GM18507 (cell line): ENCODE measurements around the gene SETMAR.
"Not testable (repeated sequence)": the region's sequence is repeated elsewhere in the genome, so short reads cannot be mapped to it uniquely, and the experiment has no call there.

Experiments
- DNase-seq: peaks from one replicate; pipeline ENCODE4 v3.0.0; 2011; ENCODE audit warnings: low read depth; ENCODE audit not compliant: insufficient read length; ENCODE audit errors: extremely low spot score
- FAIRE-seq: peaks from 2 replicates; lab custom pipeline; 2011; peaks lifted over from hg19 to GRCh38; lab: Jason Lieb, UNC

Gene SETMAR

DNA sequence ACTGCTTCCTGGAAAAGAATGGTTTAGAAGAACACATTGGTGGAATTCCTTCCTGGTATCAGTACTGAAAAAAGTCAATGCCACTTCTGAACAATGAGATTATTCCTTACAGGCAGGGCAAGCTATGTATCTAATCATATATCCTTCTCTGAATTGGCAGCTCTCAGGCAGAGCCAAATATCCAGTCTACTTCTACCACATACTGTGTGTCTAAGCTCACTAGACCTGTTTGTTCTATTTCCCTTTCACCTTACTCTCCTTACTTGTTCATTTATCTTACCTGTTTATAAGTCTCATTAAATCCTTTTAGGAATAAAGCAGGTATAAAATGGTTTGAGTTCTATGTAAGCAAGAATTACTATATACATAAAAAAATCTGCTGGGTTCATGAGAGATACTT, 8.3 kb downstream of the SETMAR start:
- no peak for FAIRE-seq
- DNase-seq = no peak

DNA sequence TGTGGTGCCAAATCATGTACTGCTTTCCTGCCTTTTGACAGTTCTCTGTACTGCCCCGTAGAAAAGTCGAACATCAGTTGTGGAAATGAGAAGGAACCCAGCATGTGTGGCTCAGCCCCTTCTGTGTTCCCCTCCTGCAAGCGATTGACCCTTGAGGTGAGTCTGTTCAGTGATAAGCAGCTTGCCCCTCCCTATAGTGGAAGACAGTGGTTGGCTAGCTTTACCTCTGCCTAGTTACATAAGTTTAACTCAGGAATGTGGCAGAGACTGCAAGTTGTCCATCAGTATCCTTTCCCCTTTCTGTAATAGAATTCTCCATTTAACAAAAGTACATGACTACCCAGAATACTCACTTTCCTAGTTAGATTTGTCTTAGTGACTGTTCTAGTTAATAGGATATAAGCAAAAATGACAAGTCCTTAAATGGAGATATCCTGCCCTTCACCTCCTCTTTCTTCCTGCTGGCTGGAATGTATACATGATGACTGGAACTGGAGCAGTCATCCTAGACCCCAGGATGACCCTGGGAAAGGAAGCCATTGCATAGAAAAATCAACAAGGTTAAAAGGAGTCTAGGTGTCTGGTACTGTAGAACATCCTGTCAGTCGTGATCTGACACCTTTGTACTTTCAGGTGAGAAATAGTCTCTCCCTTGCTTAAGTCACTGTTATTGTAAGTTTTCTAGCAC, 10.6 kb downstream of the SETMAR start:
- DNase-seq (no peak), FAIRE-seq (no peak)

DNA sequence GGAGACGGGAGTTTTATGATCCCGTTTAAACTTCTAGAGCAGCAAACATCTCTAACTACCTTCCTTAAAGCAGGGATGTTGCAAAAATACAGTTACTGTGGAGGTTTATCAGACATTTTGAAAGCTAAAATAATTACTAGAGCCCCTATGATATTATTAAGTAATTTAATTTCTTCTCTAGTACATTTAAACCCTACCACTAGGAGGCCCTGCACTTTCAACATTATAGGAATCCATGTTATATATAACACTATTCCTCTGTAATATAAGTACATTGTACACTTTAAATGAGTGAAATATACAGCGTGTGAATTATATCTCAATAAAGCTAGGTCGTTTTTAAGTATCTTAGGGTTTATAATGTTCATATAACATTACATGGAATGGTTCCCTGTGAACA, 11.5 kb downstream of the SETMAR start:
- DNase-seq (no peak), FAIRE-seq (no peak)

DNA sequence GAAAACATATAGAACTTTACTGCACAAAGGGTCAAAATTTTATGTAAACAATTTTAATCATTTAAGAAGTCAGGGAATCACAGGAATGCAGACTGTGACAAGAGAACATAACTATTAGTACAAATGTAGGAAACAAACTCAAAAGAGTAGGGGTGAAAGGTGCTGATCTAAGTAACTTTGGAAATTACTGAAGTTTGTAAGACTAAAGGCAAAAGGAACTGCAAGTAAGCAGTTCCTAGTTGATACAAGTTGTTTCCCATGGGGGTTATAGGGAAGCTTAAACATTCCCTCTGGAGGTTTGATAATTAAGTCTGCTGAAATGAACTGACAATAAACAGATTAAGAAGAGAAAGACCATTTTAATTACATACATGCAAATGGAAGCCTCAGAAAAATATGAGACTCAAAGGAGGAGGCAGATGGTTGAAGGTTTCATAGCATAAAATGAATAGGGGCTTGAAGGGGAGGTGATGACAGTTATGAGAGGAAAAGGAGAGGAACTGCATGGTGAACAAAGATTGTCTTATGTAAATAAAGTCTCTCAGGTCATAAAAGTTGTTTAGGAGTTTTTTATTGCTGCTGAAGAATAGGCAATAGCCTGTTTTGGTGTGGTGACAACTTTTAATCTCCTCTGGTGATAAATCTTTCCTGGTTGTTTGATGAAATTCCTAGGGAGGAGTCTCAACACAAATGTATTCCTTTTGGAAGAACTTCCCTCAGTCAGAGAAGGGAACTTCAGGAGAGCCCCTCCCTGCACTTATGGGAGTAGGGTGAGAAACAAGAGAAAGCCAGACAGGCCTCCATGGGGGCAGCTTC, 17.1 kb downstream of the SETMAR start:
- FAIRE-seq (no peak), DNase-seq (no peak)

DNA sequence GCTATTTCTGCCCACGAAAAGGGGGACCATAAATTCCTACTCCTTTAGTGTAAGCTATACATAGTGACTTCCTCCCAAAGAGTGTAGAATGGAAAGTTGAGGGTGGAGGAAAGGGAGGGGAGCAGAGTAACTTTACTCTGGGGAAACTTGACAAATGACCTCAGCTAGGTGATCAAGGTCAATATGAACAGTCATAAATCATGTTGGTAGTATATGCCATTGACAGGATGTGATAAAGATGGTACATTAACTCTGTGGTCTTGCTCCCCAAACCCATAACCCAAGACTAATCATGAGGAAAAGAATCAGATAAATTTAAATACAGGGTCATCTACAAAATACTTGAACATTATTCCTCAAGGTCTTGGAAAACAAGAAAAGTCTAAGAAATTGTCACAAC, 18.6 kb downstream of the SETMAR start:
- FAIRE-seq (no peak), DNase-seq (no peak)

DNA sequence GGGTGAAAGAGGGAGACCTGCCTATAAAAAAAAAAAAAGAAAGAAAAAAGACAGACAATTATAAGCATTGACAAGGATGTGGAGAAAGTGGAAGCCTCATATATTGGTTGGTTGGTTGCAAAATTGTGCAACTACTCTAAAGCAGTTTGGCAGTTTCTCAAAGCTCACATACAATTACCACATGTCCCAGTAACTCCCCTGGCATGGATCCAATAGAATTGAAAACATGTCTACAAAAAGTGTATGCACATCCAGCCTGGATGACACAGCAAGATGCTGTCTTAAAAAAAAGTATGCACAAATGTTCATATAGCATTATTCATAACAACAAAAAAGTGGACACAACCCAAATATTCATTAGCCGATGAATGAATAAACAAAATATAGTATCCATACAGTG, 19.5 kb downstream of the SETMAR start:
- FAIRE-seq (no peak), DNase-seq (no peak)

DNA sequence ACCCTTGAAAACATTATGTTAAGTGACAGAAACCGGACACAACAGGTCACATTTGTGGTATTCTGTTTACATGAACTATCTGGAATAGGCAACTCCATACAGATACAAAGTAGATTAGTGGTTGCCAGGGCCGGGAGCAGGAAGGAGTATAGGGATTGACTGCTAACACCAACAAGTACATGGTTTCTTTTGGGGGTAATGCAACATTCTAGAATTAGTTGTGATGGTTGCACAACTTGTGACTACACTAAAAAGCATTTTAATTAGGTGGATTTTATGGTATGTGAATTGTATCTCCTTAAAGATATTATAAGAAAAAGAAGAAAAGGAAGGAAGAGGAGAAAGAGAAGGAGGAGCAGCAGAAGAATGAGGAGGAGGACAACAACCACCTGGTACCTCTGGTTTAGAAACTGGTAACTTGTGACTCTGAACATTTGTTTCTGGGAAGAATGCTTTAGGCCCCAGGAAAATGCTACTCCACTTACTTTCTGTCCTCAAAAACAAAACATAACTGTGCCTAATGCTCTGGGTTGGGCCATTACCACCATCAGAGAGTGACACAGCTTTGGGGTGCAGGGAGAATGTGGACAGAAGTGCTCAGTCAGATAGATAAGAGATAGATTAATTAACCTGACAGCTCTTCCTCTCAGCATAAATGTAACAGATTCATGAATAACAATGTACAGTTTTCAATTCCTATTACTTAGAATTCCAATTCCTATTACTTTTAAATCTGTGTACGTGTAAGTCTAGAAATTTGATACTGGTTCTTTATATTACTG, 20.3 kb downstream of the SETMAR start:
- FAIRE-seq = no peak
- DNase-seq = no peak

DNA sequence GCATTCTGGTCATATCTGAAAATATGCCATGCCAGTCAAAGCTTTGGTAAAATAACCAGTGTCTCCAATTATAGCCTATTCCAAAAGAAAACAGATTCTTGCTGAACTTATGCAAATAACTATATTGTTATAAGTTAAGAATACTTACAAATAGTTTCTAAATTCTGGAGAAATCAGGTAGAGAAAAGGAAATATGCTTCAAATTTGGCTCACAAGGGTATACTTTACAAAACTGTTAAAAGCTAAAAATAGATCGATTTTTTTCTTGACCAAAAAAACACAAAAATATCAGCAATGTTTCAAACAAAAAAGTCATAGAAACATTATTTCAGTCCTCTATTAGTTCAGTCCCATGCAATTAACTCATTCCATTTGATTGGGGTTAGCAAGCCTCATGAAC, 23.7 kb downstream of the SETMAR start:
- FAIRE-seq (no peak), DNase-seq (no peak)

DNA sequence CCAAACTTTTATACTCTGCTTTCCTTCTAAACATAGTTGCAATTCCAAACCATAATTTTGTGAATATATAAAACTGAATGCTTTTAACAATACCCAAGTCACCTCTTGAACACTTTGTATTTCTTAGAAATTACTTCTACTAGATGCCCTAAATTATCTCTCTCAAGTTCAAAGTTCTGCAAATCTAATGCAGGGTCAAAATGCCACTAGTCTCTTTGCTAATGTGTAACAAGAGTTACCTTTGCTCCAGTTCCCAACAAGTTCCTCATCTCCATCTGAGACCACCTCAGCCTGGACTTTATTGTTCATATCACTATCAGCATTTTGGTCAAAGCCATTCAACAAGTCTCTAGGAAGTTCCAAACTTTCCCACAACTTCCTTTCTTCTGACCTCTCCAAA, 26.6 kb downstream of the SETMAR start:
- not testable (repeated sequence) for FAIRE-seq, DNase-seq

DNA sequence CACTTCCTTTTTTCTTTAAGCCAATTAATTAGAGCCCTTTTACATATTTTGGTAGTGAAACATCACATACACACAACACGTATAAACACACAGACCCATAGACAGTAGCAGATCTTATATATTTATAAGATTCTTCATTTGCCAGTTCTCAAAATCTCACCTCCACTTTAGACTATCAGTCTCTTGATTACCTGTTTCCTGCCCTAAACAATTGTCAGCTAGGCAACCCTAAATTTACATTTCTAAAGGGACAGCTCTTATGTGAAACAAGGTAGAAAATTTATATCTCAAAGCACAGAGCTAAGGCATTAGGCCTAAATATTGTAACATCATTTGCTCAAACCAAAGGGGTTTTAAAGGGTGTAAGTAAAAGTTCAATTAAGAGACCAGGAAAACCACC, 28.9 kb downstream of the SETMAR start:
- FAIRE-seq (no peak), DNase-seq (no peak)

DNA sequence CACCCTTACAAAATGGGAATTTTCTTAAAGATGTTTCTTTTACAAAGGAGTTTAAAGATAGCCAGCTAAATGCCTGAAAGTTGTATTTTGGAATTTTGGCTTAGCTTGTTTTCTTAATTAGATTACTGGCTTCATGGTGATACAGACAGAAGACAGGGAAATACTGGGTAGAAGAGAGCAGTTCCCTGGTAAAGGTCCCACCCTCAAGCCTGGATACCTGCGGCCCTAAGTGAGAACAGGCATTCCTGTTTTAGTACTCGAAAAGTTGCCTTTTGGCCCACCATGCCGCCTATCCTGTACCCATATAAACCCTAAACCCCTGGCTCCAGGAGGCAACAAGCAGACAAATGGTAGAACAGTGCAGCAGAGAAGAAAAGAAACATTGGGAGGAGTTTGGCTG, 29.4 kb downstream of the SETMAR start:
- FAIRE-seq = no peak
- DNase-seq = no peak

DNA sequence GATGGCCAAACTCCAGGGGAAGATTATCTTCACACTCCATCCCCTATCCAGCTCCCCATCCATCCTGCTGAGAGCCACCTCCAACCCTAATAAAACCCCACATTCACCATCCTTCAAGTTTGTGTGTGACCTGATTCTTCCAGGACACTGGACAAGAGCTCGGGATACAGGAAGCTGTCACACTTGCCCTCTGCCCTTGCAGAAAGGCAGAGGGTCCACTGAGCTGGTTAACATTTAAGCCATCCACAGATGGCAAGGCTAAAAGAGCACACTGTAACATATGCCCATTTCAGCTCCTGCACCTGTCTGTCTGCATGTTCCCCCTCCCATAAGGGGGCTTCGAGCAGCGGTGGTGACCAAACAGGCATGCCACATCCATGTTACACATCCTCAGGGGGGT, 29.8 kb downstream of the SETMAR start:
- FAIRE-seq (no peak), DNase-seq (no peak)

DNA sequence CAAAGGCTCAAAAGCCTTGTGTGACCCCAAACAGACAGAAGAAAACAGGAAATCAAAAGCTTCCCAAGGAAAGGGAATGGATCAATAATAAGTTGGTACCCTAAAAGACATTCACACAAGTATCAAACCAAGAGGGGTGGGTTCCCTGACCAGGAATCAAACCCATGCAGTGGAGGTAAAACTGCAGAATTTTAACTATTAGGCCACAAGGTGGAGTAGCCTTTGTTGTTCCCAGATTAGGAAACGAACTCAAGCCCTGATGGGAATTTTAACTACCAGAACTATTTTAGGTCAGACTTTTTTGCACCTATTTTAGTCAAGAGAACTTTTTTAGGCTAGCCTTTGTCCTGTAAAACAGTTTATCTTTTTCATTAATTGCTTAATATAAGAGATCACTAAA, 31.4 kb downstream of the SETMAR start:
- no peak for FAIRE-seq
- DNase-seq = no peak

DNA sequence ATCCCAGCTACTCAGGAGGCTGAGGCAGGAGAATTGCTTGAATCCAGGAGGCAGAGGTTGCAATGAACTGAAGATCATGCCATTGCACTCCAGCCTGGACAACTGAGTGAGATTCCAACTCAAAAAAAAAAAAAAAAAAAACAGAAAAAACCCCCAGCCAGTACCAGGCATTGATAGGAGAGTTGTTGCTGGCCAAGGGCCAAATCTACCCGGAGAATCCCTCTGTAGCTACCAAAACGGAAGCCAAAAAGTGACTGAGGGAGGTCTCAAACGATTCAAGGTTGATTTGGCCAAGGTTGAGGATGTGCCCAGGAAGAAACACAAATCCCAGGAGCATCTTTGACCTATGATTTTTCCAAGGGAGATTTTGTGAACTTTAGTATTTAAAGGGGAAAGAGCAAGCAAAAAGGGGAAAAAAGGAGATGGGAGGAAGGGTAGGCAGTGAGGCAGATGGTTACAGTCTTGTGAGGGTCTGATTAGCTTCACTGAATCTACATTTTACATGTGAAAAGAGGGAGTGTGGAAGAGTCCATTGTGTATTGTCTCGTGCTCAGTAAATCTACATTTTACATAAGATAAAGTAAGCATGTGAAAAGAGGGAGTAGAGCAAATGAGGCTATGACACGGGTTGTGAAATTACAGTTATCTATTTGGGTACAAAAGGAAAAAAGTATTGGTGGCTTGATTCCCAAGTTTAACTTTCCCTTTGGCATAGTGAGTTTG, 32.8 kb downstream of the SETMAR start:
- no peak for FAIRE-seq
- no peak for DNase-seq

DNA sequence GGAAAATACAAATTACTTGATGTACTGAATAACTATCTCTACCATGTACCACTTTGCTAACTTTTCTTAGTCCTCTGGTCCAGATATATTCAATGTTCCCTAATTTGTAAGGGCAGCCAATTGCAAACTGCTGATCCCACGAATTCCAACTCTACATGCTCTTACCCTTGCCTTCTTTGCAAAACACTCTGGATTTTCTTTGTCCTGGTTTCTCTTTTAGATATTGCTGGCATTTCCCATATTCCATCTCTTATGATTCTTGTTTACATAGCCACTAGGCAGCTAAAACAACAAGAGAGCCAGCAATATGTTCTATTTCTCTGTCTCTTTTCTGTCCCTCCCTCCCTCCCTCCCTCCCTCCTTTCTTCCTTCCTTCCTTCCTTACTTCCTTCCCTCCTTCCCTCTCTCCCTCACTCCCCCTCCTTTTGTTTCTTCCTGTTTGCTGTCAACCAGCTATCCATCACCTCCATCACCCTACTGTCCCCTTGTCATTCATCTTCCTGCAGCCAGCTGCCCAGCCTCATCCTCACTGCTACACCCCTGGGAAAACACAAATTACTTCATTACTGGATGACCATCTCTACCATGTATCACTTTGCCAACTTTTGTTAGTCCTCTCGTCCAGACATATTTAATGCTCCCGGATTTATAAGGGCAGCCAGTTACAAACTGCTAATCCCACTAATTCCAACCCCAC, 33.8 kb downstream of the SETMAR start:
- DNase-seq (no peak), FAIRE-seq (no peak)

DNA sequence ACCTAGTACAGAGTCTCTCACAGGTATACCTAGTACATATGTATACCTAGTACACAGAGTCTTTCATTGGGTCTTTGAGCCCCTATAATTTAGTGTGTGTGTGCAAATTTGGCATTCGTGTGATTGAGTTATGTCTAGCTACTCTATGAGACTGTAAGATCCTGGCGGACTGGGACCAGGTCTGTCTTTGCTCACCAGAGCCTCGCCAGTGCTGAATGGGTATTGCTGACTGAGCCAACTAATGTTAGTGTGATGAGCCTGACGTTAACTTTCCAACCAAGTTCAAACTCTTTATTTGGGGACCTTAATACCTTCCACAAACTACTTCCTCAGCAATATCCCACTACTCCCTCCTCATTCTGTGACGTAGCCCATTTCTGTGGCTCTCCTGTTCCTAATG, 35.6 kb downstream of the SETMAR start:
- DNase-seq = no peak
- no peak for FAIRE-seq

DNA sequence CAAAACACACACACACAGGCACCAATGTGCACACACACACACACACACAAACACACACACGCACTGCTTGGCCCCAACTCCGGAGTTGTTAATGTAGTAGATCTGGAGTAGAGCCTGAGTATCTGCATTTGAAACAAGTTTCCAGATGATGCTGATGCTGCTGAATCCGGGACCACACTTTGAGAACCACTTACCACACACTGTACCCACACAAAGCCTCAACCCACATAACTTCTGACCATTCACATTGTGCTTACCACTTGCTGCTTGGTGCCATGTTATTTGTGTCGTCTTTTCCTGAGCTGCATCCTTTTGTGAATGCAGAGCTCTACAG, 36.9 kb downstream of the SETMAR start:
- no peak for FAIRE-seq
- no peak for DNase-seq

DNA sequence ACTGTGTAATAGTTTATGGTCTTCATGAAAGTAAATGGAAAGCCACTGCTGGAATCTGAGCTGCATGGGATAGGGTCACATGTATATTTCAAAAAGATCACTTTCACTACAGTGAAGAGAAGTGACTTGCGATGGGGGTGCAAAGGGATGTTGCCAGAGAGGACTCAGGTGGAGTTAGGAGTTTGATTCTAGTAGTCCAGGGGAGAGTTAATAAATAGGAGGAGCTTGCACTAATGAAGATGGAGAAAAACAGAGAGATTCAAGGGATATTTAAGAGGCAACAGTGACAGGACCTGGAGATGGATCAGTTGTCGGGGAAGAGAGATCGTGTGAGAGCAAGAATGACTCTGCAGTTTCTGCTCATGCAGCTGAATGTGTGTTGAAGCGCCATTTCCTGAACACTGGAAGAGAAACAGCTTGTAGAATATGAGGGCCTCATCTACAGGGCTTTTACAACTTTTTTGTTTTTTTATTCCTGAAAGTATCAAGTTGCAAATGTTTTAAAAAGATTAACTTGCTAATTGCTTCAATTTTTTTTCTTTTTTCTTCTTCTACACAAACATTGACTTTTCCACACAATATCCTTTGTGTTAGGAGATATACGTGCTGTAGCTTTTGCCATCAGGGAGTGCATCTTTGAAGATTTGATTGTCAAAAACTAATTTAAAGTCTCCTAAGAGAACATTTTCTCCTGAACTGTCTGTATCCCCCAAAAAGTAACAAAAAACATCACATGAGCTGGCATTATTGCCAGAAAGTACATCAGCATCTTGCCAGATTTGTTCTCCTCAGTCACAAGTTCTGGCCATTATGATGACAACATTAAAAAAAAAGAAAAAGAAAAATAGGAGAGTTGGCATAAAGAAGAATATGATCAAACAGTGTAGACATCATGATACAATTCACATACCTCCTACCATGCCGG, 37.5 kb downstream of the SETMAR start:
- FAIRE-seq (no peak), DNase-seq (no peak)

DNA sequence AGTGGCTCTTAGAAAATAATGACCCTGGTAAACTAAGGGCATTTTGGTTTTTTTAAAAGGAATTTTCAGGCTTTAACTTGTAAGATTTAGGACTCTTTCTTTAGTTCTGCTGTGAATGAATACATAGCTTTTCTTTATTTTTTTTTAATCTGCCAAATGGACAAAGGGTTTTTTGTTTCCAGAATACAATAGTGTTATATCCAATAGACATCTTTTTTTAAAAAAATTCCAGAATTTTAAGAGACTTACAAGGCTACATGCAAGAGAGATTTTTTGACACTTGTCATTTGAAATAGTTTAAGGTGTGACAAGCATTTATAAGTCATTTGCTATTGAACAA, 38.1 kb downstream of the SETMAR start:
- no peak for FAIRE-seq
- no peak for DNase-seq
